ENCODE results near the gene SLC19A1.

DNA sequence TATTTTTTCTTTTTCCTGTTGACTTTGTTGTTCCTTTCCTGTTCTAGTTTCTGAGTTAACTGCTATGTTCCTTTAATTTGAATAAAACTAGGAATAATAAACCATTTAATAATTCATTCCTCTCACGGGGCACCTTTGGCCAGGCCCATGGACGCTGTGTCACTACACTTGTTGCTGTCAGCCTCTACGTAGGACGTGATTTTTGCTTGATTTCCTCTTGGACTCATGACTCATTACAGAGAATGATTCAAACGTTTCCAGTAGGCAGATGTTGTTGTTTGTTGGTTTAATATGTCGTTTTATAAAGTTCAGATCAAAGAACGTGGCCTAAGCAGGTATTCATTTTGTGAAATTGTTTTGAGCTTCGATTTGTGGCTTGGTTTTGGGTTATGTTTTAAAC lies 9.1 kb upstream of the SLC19A1 start:
- TF ChIP-seq POLR2A (IDR thresholded peaks at IDR 0.05): no peak
- TF ChIP-seq, protein P1, sequence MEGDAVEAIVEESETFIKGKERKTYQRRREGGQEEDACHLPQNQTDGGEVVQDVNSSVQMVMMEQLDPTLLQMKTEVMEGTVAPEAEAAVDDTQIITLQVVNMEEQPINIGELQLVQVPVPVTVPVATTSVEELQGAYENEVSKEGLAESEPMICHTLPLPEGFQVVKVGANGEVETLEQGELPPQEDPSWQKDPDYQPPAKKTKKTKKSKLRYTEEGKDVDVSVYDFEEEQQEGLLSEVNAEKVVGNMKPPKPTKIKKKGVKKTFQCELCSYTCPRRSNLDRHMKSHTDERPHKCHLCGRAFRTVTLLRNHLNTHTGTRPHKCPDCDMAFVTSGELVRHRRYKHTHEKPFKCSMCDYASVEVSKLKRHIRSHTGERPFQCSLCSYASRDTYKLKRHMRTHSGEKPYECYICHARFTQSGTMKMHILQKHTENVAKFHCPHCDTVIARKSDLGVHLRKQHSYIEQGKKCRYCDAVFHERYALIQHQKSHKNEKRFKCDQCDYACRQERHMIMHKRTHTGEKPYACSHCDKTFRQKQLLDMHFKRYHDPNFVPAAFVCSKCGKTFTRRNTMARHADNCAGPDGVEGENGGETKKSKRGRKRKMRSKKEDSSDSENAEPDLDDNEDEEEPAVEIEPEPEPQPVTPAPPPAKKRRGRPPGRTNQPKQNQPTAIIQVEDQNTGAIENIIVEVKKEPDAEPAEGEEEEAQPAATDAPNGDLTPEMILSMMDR (IDR thresholded peaks at IDR 0.05): no peak
